Mammary epithelial cell (primary cell): ENCODE data around the gene ADGRG4.
"Not testable (repeated sequence)": the region's sequence is repeated elsewhere in the genome, so short reads cannot be mapped to it uniquely, and the experiment has no call there.

ENCODE experiments used
- CTCF ChIP-seq, 2 donors: IDR thresholded peaks in 1 of 2; conservative IDR thresholded peaks in 1 of 2; 2 replicates each; pipeline ENCODE4 v1.5.1; 2011 to 2012; ENCODE audit warnings: inconsistent platforms in 2 of 2, low read length in 2 of 2, mild to moderate bottlenecking in 2 of 2, control low read depth in 1 of 2, low read depth in 1 of 2; ENCODE audit not compliant: insufficient read depth in 1 of 2; ENCODE audit errors: extremely low read depth in 1 of 2
- EZH2 ChIP-seq: IDR thresholded peaks from 2 replicates; pipeline ENCODE4 v1.6.1; 2012; ENCODE audit warnings: low read length, inconsistent platforms, borderline replicate concordance

- TF ChIP-seq CTCF (conservative IDR thresholded peaks at IDR 0.05 in 1 of 2, IDR thresholded peaks at IDR 0.05 in 1 of 2; ENCODE audit: extremely low read depth in 1 of 2, insufficient read depth in 1 of 2, low read depth in 1 of 2, low read length in 2 of 2); EZH2: not testable (repeated sequence)
Observed at GRCh38 chrX:136300721-136301120, at the start of gene ADGRG4.
